Measurements from ENCODE around the gene SLC10A4. TPM values are rescaled to one million over a fixed set of nuclear protein-coding genes. Genes with fewer than 3 reads are reported as not detected.
"Not testable (repeated sequence)": the region's sequence is repeated elsewhere in the genome, so short reads cannot be mapped to it uniquely, and the experiment has no call there.

Gene SLC10A4, protein sequence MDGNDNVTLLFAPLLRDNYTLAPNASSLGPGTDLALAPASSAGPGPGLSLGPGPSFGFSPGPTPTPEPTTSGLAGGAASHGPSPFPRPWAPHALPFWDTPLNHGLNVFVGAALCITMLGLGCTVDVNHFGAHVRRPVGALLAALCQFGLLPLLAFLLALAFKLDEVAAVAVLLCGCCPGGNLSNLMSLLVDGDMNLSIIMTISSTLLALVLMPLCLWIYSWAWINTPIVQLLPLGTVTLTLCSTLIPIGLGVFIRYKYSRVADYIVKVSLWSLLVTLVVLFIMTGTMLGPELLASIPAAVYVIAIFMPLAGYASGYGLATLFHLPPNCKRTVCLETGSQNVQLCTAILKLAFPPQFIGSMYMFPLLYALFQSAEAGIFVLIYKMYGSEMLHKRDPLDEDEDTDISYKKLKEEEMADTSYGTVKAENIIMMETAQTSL
- polyA plus RNA-seq, result not detected

DNA sequence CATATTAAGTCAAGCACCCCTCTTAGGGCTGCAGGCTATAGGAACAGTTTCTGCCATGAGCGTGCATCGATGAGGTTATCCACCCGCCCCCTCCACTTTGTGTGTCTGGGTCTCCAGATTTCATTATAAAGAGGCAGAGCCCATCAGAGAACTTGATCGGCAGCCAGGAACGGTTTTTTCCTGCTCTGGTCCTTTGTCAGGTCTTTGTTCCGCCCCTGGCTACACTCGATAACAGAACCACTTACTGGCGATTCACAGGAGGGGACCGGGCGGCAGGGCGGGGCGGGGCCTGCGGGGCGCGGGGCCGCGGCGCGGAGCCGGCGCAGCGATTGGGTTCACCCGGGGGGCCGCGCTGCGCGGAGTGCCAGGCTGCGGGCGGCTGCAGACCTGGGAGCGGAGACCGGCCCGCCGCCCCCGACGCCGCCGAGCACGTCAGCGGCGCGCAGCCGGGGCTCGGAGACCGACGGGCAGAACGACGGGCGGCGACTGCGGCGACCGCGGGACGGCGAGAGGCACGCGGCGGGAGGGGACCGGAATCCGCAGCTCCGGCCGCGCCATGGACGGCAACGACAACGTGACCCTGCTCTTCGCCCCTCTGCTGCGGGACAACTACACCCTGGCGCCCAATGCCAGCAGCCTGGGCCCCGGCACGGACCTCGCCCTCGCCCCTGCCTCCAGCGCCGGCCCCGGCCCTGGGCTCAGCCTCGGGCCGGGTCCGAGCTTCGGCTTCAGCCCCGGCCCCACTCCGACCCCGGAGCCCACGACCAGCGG lies at the start of gene SLC10A4:
SLC10A4 (plus strand) TSS at position 338 of the 771 bp plus-strand sequence; CDS start at position 557, 219 bp downstream.
- Mint-ChIP-seq H3K4me1 (peaks cover 3 to 14% (median 11%) of the 10 kb centered on the region in 3 donors), H3K27ac (no peak within 1 kb of the TSS), H3K36me3 (peaks cover 2% of the 10 kb centered on the region), H3K4me3 (peak within 1 kb of the TSS; percentile 25 to 90 (median 74)), H3K9me3 (no peaks in the 10 kb centered on the region), H3K27me3 (peaks cover 50% of the 10 kb centered on the region)

DNA sequence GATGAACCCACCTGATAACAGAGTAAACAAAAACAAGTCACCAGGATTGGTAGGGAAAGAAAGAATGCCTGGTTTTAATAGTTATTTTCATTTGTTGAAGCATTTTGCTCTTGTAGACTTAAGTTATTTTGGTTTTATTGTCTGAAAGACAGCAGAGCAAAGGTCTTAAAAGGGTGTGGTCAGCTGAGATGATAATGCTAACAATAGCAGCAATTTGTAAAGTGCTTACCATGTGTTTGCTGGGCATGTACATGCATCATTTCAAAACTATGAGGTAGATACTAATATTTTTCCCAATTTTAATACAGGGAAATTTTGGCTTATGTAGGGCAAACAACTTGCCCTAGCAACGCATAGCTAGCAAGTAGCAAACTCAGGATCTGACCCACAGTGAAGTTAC lies 46.8 kb upstream of the SLC10A4 start:
- Mint-ChIP-seq H3K9me3 (peaks cover 0 to 9% (median 3%) of the 10 kb centered on the region in 3 donors), H3K4me1 (peaks cover 0 to 1% (median 0%) of the 10 kb centered on the region in 3 donors), H3K27ac (no peak overlapping the region), H3K36me3 (no peaks in the 10 kb centered on the region), H3K4me3 (no peak overlapping the region), H3K27me3 (peaks cover 2% of the 10 kb centered on the region)

DNA sequence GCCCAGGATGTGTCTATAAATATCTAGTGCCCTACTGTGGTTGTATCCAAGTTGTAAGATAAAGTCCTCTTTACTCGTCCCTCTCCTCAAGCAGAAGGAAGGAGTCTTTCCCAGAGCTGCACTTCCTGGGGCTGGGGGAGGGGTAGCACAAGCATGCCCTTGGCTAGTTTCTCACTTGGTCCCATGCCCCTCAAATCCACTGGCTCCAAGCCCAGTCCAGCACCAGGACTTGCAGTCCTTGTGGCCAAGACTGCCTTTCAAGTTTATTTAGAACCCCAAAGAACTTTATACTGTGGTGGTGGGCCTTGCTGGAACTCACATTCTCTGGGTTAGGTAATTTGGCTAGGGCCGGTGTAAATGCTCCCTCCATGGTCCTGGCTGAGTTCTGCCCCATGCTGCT lies 43.2 kb upstream of the SLC10A4 start:
- H3K9me3 Mint-ChIP-seq, result peaks cover 0 to 3% (median 1%) of the 10 kb centered on the region in 3 donors
- H3K27ac Mint-ChIP-seq, result no peak overlapping the region
- no peaks in the 10 kb centered on the region for H3K4me1 Mint-ChIP-seq
- peaks cover 2% of the 10 kb centered on the region for H3K27me3 Mint-ChIP-seq
- no peaks in the 10 kb centered on the region for H3K36me3 Mint-ChIP-seq
- no peak overlapping the region for H3K4me3 Mint-ChIP-seq

DNA sequence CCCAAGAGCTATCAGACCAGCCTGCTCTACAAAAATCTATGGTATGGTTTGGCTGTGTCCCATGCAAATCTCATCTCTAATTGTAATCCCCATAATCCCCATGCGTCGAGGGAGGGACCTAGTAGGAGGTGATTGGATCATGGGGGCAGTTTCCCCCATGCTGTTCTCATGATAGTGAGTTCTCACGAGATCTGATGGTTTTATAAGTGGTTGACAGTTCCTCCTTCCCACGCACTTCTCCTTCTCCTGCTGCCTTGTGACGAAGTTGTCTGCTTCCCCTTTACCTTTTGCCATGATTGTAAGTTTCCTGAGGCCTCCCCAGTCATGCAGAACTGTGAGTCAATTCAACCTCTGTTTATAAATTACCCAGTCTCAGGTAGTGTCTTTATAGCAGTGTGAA lies 42.2 kb upstream of the SLC10A4 start:
- H3K4me3 Mint-ChIP-seq, H3K36me3 Mint-ChIP-seq, H3K27ac Mint-ChIP-seq, H3K27me3 Mint-ChIP-seq, H3K9me3 Mint-ChIP-seq, H3K4me1 Mint-ChIP-seq: not testable (repeated sequence)

DNA sequence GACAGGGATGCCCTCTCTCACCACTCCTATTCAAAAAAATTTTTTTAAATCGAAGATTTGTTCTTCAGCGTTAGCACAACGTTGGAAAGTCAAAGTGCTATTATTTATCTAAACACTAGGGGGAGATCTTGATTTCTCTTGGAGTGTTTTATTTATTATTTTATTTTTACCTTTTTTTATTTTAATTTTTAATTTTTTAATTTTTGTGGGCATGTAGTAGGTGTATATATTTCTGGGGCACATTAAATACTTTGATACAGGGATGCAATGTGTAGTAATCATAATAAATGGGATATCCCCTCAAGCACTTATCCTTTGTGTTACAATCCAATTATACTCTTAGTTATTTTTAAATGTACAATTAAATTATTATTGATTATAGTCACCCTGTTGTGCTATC lies 37.4 kb upstream of the SLC10A4 start:
- no peaks in the 10 kb centered on the region for H3K36me3 Mint-ChIP-seq
- no peak overlapping the region for H3K4me3 Mint-ChIP-seq
- no peaks in the 10 kb centered on the region for H3K4me1 Mint-ChIP-seq
- H3K9me3 Mint-ChIP-seq, result peaks cover 0 to 3% (median 1%) of the 10 kb centered on the region in 3 donors
- no peak overlapping the region for H3K27ac Mint-ChIP-seq
- H3K27me3 Mint-ChIP-seq, result peaks cover 4% of the 10 kb centered on the region

DNA sequence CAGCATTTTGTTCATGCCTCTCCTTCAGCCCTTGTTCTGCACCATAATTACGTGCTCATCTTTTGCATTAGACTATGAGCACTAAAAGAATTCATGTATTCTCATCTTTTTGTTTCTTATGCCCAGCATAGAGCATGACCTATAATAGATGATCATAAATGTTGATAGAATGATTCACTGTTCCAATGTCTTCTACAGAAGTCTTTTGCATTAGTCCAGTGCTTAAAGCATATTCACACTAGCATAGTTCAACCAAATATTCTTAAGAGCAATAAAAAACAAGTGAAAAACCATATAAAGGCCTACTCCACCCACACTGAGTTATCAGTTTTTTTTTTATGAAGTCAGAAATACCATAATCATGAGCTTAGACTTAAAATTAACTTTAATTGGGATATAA lies 36.5 kb upstream of the SLC10A4 start:
- H3K9me3 Mint-ChIP-seq, result no peaks in the 10 kb centered on the region
- H3K4me1 Mint-ChIP-seq, result no peaks in the 10 kb centered on the region
- no peak overlapping the region for H3K27ac Mint-ChIP-seq
- no peaks in the 10 kb centered on the region for H3K36me3 Mint-ChIP-seq
- H3K4me3 Mint-ChIP-seq, result no peak overlapping the region
- peaks cover 5% of the 10 kb centered on the region for H3K27me3 Mint-ChIP-seq

DNA sequence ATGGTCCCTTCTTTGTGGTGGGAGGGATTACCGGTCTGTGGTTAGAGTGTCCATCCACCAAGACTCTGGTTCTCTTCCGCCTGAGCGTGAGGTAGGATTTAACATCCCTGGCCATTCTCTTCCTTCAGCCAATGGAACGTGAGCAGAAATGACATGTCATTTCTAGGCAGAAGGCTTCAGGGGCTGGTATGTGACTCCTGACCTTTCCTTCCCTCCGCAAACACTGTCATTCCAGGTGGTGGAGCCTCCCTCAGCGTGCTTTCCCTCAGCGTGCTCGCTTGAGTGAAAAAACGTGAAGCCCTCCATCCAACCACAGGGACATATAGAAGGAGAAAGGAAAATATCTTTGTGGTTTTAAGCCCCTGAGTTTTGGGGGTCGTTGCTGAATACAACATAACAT lies 34.0 kb upstream of the SLC10A4 start:
- Mint-ChIP-seq H3K36me3 (no peaks in the 10 kb centered on the region), H3K27me3 (peaks cover 5% of the 10 kb centered on the region), H3K27ac (no peak overlapping the region), H3K4me3 (no peak overlapping the region), H3K4me1 (no peaks in the 10 kb centered on the region), H3K9me3 (no peaks in the 10 kb centered on the region)

DNA sequence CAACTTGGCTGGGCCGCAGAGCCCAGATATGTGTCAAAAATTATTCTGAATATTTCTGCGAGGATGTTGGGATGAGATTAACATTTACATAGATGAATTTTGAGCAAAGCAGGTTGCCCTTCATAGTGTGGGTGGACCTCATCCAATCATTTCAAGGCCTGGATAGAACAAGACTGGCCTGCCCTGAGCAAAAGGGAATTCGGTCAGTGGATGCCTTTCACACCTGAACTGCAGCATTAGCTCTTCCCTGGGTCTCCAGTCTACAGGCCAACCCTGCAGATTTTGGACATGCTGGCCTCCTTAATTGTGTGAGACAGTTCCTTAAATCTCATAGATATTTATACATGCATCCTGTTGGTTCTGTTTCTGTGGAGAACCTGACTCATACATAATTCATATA lies 32.4 kb upstream of the SLC10A4 start:
- no peak overlapping the region for H3K4me3 Mint-ChIP-seq
- no peak overlapping the region for H3K27ac Mint-ChIP-seq
- no peaks in the 10 kb centered on the region for H3K4me1 Mint-ChIP-seq
- H3K36me3 Mint-ChIP-seq, result no peaks in the 10 kb centered on the region
- peaks cover 5% of the 10 kb centered on the region for H3K27me3 Mint-ChIP-seq
- peaks cover 0 to 2% (median 0%) of the 10 kb centered on the region in 3 donors for H3K9me3 Mint-ChIP-seq

DNA sequence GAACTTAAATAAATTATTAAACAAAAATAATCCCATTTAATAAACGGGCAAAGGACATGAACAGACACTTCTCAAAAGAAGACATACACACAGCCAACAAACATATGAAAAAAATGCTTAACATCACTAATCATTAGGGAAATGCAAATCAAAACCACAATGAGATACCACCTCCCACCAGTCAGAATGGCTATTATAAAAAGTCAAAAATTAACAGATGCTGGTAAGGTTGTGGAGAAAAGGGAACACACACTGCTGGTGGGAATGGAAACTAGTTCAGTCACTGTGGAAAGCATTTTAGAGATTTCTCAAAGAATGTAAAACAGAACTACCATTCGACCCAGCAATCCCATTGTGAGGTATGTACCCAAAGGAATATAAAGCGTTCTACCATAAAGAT lies 31.5 kb upstream of the SLC10A4 start:
- H3K27me3 Mint-ChIP-seq, H3K36me3 Mint-ChIP-seq, H3K4me1 Mint-ChIP-seq, H3K27ac Mint-ChIP-seq, H3K9me3 Mint-ChIP-seq, H3K4me3 Mint-ChIP-seq: not testable (repeated sequence)

DNA sequence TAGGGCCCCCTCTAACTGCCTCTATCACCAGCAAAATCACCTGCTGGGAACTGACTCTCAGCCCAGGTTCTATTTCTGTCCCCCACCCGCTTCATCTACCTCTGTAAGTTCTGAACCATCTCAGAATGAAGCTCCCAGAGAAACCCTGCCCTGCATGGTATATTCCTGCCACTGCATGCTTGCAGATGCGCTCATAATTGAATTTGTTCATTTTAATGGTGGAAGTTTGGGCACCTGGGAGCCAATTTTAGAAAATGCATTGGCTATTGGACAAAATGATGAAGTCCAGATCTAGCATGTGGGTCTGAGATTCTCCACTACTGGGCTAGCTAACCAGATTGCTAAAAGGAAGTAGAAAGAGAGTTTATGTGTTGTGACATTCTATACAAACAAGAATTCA lies 28.6 kb upstream of the SLC10A4 start:
- H3K9me3 Mint-ChIP-seq, result peaks cover 0 to 6% (median 5%) of the 10 kb centered on the region in 3 donors
- no peaks in the 10 kb centered on the region for H3K4me1 Mint-ChIP-seq
- H3K27ac Mint-ChIP-seq, result peak overlapping the region in 1 of 3 donors; percentile 50
- no peak overlapping the region for H3K4me3 Mint-ChIP-seq
- peaks cover 10% of the 10 kb centered on the region for H3K27me3 Mint-ChIP-seq
- no peaks in the 10 kb centered on the region for H3K36me3 Mint-ChIP-seq

DNA sequence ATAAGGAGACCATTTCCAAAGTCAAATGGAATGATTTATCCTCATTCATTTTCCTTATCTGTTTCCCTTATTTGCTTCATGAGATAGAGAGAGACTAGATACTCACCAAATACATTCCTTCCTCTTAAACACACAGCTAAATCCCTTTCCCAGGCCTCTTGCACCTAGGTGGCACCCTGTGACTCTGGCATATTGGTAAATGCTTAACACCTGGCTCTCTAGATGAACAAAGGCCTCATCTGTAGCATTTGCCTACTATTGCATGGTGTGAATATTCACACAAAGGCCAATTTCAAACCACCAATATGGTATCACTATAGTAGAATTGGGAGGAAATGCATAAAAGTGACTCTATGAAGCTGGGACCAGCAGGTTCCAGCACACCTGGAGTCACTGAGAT lies 22.1 kb upstream of the SLC10A4 start:
- Mint-ChIP-seq H3K9me3 (peaks cover 3 to 11% (median 8%) of the 10 kb centered on the region in 3 donors), H3K27me3 (peaks cover 10% of the 10 kb centered on the region), H3K4me3 (no peak overlapping the region), H3K27ac (no peak overlapping the region), H3K36me3 (peaks cover 7% of the 10 kb centered on the region), H3K4me1 (no peaks in the 10 kb centered on the region)

DNA sequence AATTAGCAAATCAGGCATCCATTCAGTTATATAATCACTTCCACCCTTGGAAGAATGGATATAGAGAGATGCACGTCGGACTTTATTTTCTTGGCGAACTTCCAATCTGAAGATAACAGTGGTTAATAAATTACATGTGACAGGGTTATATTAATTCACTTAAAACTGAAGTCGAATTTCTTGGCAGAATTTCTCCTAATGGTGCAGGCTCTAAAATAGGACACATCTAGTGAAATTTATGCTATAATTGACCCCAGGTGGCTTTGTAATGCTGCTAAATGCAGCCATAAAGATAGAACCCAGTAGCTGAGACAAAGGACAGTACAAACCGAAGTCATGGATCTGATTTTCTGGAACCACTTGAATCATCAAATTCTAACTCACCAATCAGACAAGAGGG lies 20.8 kb upstream of the SLC10A4 start:
- Mint-ChIP-seq H3K36me3 (peaks cover 7% of the 10 kb centered on the region), H3K9me3 (peaks cover 3 to 11% (median 4%) of the 10 kb centered on the region in 3 donors), H3K4me3 (no peak overlapping the region), H3K4me1 (no peaks in the 10 kb centered on the region), H3K27me3 (peaks cover 7% of the 10 kb centered on the region), H3K27ac (no peak overlapping the region)

DNA sequence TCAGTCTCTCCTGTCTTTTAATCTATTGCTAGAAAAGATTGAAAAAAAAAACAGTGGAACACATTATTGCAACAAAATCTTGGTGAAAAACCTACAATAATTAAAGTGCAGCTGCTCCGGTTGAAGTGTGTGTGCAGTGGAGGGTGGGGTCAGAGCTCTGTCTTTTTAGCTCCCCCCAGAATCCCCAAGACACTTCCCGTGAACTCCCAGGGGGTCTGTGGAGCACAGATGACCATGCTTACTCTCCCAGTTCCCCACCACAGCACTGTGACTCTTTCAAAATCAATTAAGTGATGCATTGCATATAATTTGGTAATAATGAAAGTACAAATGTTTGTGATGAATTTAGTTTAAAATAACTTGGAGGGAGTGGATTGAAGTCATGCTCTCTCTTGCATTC lies 15.7 kb upstream of the SLC10A4 start:
- peaks cover 7% of the 10 kb centered on the region for H3K36me3 Mint-ChIP-seq
- no peaks in the 10 kb centered on the region for H3K4me1 Mint-ChIP-seq
- H3K27me3 Mint-ChIP-seq, result no peaks in the 10 kb centered on the region
- no peak overlapping the region for H3K27ac Mint-ChIP-seq
- peaks cover 4 to 11% (median 5%) of the 10 kb centered on the region in 3 donors for H3K9me3 Mint-ChIP-seq
- H3K4me3 Mint-ChIP-seq, result no peak overlapping the region

DNA sequence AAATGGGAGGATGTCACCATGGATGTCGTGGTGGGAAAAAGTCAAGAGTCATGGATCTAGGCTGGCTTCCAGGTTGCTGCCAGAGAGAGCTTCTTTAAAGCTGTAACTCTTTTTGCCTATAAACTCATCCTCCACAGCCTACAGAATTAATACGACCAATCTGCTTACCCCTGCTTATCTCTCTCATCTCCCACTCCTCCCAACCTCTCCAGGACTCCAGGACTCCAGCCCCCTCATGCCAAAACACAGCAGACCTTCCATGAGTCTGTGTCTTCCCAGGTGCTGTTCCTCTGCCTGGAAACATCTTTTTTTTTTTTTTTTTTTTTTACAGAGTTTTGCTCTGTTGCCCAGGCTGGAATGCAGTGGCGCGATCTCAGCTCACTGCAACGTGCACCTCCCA lies 15.3 kb upstream of the SLC10A4 start:
- H3K9me3 Mint-ChIP-seq, result peaks cover 4 to 9% (median 5%) of the 10 kb centered on the region in 3 donors
- H3K4me3 Mint-ChIP-seq, result no peak overlapping the region
- H3K4me1 Mint-ChIP-seq, result no peaks in the 10 kb centered on the region
- no peaks in the 10 kb centered on the region for H3K27me3 Mint-ChIP-seq
- H3K36me3 Mint-ChIP-seq, result peaks cover 7% of the 10 kb centered on the region
- H3K27ac Mint-ChIP-seq, result no peak overlapping the region

DNA sequence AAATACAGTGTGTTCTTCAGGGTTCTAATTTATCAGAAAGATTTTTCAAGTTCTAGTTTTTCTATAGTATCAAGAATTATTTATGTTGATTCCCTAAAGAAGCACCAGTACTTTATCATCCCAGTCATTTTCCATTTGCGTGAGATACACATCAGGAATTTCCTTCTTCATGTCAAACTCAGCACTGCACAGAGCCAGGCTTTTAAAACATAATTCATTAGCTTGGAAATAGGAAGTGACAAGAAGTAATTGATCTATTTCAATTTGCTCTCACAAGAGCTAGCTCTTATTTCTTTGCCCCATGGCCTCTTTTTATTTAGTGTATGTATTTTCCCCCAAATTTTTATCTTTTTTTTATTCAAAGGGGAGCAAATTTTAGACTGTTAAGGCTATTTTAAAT lies 13.0 kb upstream of the SLC10A4 start:
- Mint-ChIP-seq H3K36me3 (no peaks in the 10 kb centered on the region), H3K27ac (no peak overlapping the region), H3K4me3 (no peak overlapping the region), H3K9me3 (peaks cover 0 to 2% (median 0%) of the 10 kb centered on the region in 3 donors), H3K4me1 (peaks cover 0 to 2% (median 0%) of the 10 kb centered on the region in 3 donors), H3K27me3 (no peaks in the 10 kb centered on the region)
